Islet precursor cell (in vitro differentiated cells): ENCODE measurements around the gene ALKBH4.
"Not testable (repeated sequence)": the region's sequence is repeated elsewhere in the genome, so short reads cannot be mapped to it uniquely, and the experiment has no call there.

Source experiments
- DNase-seq: peaks from one replicate; pipeline ENCODE4 v3.0.0-alpha.2; 2018

Gene ALKBH4

DNA sequence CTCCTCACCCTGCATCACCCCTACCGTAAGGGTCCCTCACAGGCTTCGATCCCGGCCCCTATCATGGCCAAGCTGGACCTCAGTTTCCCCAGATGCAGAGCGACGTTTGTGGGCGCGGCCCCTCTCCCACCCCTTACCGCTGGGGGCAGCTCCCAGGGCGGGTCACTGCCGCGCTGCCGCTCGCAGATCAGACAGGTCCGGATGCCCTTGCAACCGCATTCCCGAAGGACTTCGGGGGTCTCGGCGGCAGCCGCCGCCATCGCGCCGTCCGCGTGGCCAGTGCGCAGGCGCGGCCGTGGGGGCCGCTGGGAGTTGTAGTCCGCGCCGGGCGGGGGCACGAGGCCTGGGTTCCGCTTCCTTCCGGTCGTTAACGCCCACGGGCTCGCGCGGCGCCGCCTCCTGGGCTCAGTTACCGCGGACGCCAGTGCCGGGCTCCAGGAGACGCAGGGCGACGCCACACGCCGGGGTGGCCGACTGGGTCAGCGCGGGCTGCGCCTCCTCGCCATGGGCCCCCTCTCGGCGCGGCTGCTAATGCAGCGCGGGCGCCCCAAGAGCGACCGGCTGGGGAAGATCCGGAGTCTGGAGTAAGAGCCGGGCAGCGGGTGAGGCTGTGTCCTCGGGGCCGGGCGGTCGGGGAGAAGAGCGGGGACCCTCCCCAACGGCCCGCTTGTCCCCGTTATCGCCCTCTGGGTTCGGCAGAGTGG is at the start of gene ALKBH4, which contains the start of gene LRWD1:
ALKBH4 (minus strand) TSS at position 287 of the 704 bp plus-strand sequence; CDS start at position 260, 27 bp downstream.
LRWD1 (plus strand) TSS at position 408 of the 704 bp plus-strand sequence; CDS start at position 505, 97 bp downstream.
- peak; percentile 94 for DNase-seq

GRCh38 chr7:102512642-102513221 is 48.1 kb upstream of the ALKBH4 start:
- DNase-seq: peak; percentile 61

GRCh38 chr7:102511860-102512522 is 47.3 kb upstream of the ALKBH4 start:
- DNase-seq: not testable (repeated sequence)

GRCh38 chr7:102510575-102510974 is 45.9 kb upstream of the ALKBH4 start:
- not testable (repeated sequence) for DNase-seq

- not testable (repeated sequence) for DNase-seq
Observed at GRCh38 chr7:102507410-102508088, 42.9 kb upstream of the ALKBH4 start.

DNA sequence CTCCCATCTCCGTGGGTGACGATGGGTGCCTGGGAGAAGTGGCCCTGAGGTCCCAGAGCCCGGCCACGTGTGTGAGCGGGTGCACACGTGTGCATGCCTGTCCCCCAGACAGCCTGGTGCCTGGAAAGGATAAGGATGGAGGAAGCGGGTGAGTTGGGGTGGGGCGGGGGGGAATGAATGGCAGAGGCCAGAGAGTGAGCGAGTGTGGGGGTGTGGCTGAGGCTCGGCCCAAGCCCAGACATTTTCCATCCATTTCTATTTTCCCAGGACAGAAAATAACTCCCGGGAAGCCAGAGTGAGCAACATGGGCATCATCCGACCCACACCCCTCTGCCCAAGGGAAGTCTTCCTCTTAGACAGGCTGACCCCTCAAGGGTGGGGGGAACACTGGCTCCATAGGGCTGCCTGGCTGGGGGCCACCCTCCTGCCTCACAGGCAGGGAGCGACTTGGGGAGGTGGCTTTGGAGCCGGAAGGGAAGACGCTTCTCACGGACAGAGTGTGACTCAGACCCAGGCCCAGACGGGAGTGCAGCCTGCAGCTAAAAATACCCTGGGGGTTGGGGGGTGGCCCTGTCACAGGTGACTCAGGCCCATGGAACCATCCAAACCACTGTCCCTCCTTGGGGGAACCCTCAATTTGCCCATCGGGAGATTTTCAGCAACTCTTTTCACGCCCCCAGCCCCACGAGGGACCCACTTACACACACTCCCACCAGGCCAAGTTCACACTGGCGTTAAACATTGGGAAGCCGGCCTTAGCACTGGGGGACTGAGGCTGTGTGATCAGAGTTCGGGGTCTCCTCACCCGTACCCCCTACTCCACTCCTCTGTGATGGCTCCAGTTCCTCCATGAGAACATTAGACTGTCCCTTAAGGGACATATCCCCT is 40.9 kb upstream of the ALKBH4 start:
- not testable (repeated sequence) for DNase-seq

- DNase-seq: not testable (repeated sequence)
Observed at GRCh38 chr7:102503141-102503540, 38.5 kb upstream of the ALKBH4 start.

DNA sequence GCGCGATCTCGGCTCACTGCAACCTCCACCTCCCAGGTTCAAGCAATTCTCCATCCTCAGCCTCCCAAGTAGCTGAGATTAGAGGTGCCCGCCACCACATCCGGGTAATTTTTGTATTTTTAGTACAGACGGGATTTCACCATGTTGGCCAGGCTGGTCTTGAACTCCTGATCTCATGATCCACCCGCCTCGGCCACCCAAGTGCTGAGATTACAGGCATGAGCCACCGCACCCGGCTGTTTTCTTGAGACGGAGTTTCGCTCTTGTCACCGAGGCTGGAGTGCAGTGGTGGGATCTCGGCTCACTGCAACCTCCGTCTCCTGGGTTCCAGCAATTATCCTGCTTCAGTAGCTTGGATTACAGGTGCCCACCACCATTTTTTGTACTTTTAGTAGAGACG is 33.7 kb upstream of the ALKBH4 start:
- DNase-seq: not testable (repeated sequence)

GRCh38 chr7:102497308-102497707 is 32.6 kb upstream of the ALKBH4 start:
- DNase-seq: not testable (repeated sequence)

DNA sequence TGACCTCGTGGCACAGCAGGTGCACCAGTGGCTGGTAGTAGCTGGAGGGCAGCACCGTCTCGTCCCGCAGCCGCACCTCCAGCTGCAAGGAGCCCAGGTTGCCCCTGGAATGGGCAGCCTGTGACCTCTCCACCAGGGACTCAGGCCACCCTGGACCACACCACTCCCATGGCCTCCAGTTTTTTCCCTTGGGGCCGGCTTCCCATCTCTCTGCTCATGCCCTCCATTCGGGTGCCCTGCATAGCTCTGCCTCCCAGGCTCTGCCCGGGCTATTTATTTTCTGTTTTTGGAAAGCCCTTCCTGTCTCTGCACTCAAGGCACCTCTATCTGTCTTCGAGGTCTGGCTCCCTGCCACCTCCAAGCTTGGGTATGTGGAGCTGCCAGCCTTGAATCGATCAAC is 32.2 kb upstream of the ALKBH4 start:
- DNase-seq: not testable (repeated sequence)

- DNase-seq: not testable (repeated sequence)
Observed at GRCh38 chr7:102494473-102495149, 29.9 kb upstream of the ALKBH4 start.

DNA sequence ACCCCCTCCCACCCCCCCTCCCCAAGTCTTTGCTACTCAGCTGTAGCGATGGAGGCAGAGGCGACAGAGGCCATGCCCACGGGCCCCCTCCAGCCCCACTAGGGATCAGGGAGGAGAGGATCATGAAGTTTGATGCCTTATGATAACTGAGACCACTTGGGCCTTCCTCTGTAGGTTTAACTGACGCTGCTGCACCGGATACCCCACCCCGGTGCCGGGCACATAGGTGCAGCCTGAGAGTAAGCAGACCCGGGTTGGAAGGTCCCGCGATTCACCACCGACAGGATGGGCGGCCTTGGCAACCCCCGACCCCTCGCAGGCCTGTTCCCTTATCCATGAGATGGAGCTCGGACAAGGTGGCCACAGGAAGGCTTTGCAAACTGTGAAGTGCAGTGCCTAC is 29.4 kb upstream of the ALKBH4 start:
- not testable (repeated sequence) for DNase-seq

DNA sequence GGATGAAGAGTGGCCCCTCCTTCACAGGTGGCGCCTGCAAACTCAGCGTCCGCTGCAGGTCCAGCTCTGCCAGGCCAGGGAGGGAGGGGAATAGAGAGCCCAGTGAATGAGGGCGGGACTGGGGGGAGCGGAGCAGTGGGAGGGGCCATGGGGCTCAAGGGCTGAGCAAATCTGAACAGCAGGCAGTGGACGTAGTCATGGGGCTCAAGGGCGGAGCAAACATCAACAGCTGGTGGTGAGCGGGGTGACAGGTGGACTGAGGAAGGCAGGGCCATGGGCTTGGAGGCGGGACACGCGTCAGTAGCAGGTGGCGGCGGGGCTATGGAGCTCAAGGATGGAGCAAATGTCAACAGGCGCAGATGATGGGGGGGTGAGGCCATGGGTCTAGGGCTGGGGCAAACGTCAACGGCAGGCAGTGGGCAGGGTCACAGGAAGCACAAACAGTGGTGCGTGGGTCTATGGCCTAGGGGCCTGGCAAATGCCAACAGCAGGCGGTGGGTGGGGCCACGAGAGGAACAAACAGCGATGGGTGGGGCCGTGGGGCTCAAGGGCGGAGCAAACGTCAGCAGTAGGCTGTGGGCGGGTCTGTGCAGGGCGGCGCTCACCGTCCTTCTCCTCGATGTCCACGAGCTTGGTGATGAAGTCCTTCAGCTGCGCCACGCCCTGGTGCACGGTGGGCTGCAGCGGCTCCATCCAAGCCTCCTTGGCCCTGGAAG is 28.7 kb upstream of the ALKBH4 start:
- DNase-seq: not testable (repeated sequence)

DNA sequence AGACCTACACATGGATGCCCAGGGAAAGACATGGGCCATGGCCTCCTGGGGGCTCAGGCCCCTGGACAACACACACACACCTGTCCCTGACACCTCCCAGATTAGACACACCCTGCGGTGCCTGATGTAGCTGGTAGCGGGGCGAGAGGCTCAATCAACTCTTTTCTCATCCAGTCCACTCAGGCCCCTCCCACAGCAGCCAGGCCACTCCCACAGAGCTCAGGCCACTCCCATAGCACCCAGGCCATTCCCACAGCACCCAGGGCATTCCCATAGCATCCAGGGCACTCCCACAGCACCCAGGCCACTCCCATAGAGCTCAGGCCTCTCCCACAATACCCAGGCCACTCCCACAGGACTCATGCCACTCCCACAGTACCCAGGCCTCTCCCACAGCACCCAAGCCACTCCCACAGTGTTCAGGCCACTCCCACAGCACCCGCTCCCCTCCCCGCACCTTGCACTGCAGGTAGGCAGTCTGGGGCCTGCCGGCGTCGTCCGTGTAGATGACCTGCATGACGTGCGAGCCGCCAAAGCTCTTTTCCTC is 25.9 kb upstream of the ALKBH4 start:
- not testable (repeated sequence) for DNase-seq

DNA sequence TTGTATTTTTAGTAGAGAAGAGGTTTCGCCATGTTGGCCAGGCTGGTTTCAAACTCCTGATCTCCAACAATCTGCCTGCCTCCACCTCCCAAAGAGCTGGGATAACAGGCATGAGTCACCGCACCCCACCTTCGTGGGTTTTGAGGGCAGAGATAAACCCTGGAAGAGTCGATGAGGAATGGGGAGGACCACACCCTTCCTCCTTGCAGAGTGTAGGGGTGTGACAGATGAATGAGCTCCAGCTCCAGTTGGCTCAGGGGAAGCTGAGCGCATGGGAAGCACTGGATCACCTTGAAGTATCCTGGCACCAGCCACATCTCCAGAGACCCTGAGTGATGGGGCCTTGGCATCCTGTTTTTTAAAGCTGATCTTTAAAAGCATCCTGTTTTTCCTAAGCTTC is 19.7 kb upstream of the ALKBH4 start:
- DNase-seq: not testable (repeated sequence)

DNA sequence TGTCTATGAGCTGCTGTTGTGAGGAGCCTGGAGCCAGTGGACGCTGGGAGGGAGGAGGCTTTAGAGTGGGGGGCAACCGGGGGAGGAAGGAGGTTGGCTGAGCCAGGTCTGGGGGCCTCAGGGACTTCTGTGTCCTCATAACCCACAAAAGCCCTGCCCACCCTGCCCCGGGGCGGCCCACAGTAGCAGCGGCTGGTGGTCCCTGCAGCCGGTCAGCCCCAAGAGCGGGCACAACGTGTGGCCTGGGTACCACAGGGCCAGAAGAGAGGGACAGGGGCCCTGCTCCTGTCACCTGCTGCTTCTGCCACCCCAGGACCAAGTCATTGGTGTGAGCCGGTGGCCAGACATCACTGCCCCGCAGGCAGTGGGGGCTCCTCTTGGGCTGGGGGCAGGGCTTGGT is 17.3 kb upstream of the ALKBH4 start:
- DNase-seq: not testable (repeated sequence)

DNA sequence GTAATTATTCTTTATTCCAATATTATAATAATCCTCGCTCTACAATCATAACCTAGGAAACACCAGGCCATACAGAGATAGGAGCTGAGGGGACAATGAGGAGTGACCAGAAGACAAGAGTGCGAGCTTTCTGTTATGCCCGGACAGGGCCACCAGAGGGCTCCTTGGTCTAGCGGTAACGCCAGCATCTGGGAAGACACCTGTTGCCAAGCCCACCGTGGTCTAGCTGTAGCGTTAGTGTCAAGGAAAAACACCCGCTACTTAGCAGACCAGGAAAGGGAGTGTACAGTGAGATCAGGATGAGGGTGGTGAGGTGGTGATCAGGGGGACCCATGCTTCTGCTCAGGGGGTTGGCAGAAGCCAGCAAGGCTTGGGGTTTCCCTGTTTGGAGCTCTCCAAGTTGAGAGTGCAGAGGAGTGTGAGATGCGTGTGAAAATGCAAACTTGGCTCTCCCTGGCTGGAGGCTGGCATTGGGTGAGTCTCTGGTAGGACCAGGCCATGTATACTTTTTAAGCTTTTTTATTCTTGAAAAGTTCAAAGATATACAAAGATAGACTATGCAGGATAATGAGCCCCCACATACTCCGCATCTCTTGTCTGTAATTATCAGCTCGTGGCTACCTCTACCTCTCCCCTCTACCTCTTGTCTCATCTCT is 15.4 kb upstream of the ALKBH4 start:
- DNase-seq: not testable (repeated sequence)

- DNase-seq: not testable (repeated sequence)
Observed at GRCh38 chr7:102479209-102479584, 14.5 kb upstream of the ALKBH4 start.

GRCh38 chr7:102478314-102479208 is 13.9 kb upstream of the ALKBH4 start, which contains the start of gene POLR2J:
POLR2J (minus strand) TSS chr7:102478922; CDS start chr7:102478860, 62 bp downstream.
- not testable (repeated sequence) for DNase-seq
